DND-41 (cell line): ENCODE results near the gene CR2.

Experiments
- CTCF ChIP-seq: IDR thresholded peaks from 2 replicates; pipeline ENCODE4 v1.5.1; 2012; ENCODE audit warnings: borderline replicate concordance, low read length, moderate library complexity, mild to moderate bottlenecking; ENCODE audit not compliant: poor library complexity, severe bottlenecking; ENCODE audit errors: extremely low read depth
- EZH2 ChIP-seq: IDR thresholded peaks from 3 replicates; pipeline ENCODE4 v1.6.1; 2012; ENCODE audit warnings: borderline replicate concordance, low read depth, mild to moderate bottlenecking, moderate library complexity, low read length, inconsistent platforms; ENCODE audit not compliant: severe bottlenecking

GRCh38 chr1:207433435-207433834, 20.7 kb upstream of the CR2 start:
- TF ChIP-seq CTCF = no peak
- TF ChIP-seq EZH2 = no peak
